Astrocyte of the cerebellum (primary cell): Measurements from ENCODE around the gene SYNC.
"Not testable (repeated sequence)": the region's sequence is repeated elsewhere in the genome, so short reads cannot be mapped to it uniquely, and the experiment has no call there.

ENCODE experiments used
- DNase-seq: peaks from one replicate; pipeline ENCODE4 v3.0.0-alpha.2; 2011; ENCODE audit warnings: low read depth
- H3K4me3 ChIP-seq: 2 replicates; pipeline ENCODE4 v1.5.1; 2011; ENCODE audit warnings: mild to moderate bottlenecking, low read depth, low read length, moderate library complexity
- in situ Hi-C: cut with HindIII; loops from 2 replicates; pipeline ENCODE4 v1.10.0; 2017; ENCODE audit warnings: low sequenced_read_pairs
- TF ChIP-seq, protein P1 (sequence below): IDR thresholded peaks from 2 replicates; pipeline ENCODE4 v1.5.1; 2012; ENCODE audit warnings: low read length, low read depth, moderate library complexity, mild to moderate bottlenecking; ENCODE audit errors: missing control alignments

The SYNC gene

DNA sequence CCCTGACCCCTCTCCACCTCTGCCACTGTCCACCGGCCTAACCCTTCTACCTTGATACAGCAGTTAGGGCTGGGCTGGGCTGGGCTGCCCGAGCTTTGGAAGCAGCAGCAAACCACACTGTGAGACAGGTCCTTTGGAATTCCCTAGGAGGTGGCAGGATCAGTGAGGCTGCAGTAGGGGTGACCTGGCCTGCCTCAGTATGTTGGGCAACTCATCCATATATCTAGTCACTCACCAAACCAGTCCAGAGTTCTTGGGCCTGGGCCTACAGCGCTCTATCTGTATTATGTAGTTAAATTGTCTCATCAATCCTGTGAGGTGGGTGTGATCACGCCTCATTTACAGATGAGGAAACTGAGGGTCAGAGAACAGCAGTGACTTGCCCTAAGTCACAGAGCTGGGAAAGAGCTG lies 13.3 kb upstream of the SYNC start:
- TF ChIP-seq, protein P1, sequence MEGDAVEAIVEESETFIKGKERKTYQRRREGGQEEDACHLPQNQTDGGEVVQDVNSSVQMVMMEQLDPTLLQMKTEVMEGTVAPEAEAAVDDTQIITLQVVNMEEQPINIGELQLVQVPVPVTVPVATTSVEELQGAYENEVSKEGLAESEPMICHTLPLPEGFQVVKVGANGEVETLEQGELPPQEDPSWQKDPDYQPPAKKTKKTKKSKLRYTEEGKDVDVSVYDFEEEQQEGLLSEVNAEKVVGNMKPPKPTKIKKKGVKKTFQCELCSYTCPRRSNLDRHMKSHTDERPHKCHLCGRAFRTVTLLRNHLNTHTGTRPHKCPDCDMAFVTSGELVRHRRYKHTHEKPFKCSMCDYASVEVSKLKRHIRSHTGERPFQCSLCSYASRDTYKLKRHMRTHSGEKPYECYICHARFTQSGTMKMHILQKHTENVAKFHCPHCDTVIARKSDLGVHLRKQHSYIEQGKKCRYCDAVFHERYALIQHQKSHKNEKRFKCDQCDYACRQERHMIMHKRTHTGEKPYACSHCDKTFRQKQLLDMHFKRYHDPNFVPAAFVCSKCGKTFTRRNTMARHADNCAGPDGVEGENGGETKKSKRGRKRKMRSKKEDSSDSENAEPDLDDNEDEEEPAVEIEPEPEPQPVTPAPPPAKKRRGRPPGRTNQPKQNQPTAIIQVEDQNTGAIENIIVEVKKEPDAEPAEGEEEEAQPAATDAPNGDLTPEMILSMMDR = no peak
- in situ Hi-C loops = no loop called here
- no peak overlapping the region for H3K4me3 ChIP-seq
- no peak for DNase-seq

DNA sequence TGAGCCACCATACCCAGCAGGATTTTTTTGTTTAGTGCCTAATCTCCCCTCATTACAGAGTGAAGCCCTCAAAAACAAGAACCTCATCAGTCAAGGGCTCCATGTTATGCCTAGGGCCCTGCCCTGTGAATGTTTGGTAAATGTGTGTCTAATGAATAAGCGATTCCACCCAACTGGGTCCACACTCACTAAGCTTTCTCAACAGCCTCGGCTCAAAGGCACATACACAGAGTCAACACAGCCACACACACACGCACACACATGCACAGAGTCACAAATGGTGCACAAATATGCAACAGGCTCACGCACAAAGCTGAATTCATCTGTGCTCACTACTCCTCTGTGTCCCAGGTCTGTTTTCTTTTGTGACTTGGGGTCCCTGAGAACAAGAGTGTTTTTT lies 11.7 kb upstream of the SYNC start:
- DNase-seq = no peak
- in situ Hi-C loops = loop anchor here (5.0 kb wide), 1 partner anchor 68 kb away; no protein-coding TSS in a partner anchor
- no peak overlapping the region for H3K4me3 ChIP-seq
- TF ChIP-seq, protein P1 = no peak

DNA sequence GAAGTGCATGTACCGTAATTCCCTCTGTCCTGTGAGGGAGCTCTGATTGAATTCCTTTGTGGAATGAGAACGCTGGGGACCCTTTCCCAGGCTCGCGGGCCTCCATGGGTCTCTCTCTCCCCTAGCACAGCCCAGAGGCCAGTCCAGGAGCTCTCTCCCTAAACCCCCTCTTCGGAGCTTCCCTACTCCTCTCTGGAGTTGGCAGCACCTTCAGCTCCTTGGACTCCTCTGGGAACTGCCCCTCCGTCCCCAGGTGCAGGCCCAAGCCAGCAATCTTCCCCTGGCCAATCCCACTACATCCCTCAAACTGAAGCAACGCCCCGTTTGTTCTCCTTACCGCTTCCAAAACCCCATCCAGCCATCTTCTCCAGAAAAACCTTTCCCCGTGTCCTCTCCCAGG lies 10.5 kb upstream of the SYNC start:
- TF ChIP-seq, protein P1 = no peak
- no peak overlapping the region for H3K4me3 ChIP-seq
- in situ Hi-C loops = loop anchor here (5.0 kb wide), 1 partner anchor 69 kb away; no protein-coding TSS in a partner anchor
- no peak for DNase-seq

DNA sequence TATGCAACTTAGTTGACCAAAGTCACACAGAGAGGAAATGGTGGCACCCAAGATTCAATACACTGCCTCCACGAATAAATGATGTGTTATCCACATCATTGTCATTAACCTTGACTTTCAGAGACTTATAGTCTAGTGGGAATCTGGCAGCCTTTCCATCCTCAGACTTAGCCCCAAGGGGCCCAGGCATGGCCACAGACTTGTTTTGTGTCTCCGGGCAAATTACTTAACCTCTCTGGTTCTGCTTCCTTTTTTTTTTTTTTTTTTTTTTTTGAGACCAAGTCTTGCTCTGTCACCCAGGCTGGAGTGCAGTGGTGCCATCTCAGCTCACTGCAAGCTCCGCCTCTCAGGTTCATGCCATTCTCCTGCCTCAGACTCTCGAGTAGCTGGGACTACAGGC lies 8.7 kb upstream of the SYNC start:
- in situ Hi-C loops = loop anchor here (5.0 kb wide), 1 partner anchor 71 kb away; no protein-coding TSS in a partner anchor
- H3K4me3 ChIP-seq, DNase-seq: not testable (repeated sequence)

DNA sequence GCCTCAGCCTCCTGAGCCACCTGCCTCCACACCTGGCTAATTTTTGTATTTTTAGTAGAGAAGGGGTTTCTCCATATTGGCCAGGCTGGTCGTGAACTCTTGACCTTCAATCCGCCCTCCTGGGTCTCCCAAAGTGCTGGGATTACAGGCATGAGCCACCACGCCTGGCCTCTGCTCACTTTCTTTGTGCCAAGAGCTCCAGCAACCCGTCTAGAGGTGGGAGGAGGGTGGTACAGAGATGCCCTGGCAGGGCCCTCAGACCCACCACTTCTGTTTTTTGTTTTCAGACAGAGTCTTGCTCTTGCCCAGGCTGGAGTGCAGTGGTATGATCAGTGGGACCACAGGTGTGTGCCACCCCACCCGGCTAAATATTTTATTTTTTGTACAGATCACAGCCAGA lies 6.9 kb upstream of the SYNC start:
- no peak for DNase-seq
- in situ Hi-C loops = no loop called here
- TF ChIP-seq, protein P1 = no peak
- H3K4me3 ChIP-seq = no peak overlapping the region

DNA sequence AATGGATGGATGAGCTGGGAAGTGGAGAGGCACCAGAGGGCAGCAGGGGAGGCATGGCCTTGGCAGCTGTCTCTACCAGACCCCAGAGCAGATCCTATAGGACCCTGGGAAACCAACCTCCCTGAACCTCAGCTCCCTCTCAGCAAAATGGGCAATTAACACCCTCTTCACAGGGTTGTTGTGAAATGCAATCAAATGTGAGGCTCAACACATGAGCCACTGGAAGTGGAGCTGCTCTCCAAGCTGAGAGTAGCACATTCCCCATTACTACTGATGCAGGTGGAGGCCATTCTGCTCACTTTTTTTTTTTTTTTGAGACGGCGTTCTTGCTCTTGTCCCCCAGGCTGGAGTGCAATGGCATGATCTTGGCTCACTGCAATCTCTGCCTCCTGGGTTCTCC lies 6.5 kb upstream of the SYNC start:
- no peak overlapping the region for H3K4me3 ChIP-seq
- no peak for DNase-seq
- in situ Hi-C loops = no loop called here
- TF ChIP-seq, protein P1 = no peak

DNA sequence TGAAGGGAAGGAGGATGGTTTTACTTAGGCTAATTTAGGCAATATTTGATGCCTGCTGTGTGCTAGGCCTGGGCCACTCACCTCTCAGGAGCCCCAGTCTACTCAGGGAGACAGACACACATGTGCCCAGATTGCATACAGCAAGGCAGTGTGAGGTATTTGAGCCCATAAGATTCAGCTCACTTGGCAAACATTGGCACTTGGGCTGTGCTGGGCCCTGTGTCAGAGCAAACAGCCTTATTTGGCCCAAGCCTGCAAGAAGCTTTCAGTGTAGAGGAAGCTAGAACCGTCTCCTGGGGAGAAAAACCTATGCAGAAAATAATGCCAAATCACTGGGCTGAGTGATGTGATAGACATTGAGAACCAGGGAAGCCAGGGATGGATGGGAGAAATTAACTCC lies 3.9 kb upstream of the SYNC start:
- DNase-seq = no peak
- TF ChIP-seq, protein P1 = no peak
- in situ Hi-C loops = no loop called here
- H3K4me3 ChIP-seq = no peak overlapping the region
